ENCODE data around the gene ARSB. TPM values are rescaled to one million over a fixed set of nuclear protein-coding genes. Genes with fewer than 3 reads are reported as not detected.

ARSB gene
- 1 to 10 TPM; 1.2 to 8.8 (median 7.1) TPM for total RNA-seq

GRCh38 chr5:78985116-78985724 is at the start of gene ARSB:
TSS of gene ARSB (minus strand) at chr5:78985310. CDS start at chr5:78985248, 62 bp downstream.
- H3K9me3 ChIP-seq = no peaks in the 10 kb centered on the region
- DNase-seq = no peak
- WGBS, 2 donors = 0% methylated on average over 5 to 15 of the region's 57 CpGs
- H3K36me3 ChIP-seq = no peaks in the 10 kb centered on the region
- H3K27me3 ChIP-seq = no peaks in the 10 kb centered on the region
- H3K4me1 ChIP-seq = peaks cover 11 to 35% (median 17%) of the 10 kb centered on the region in 3 donors
- H3K27ac ChIP-seq = peak within 1 kb of the TSS; percentile 87 to 99 (median 96)
- intact Hi-C loops (cut with DNase I) = no loop called here
- TF ChIP-seq CTCF (IDR thresholded peaks at IDR 0.05) (peak in 1 of 6 experiments; percentile 6), POLR2A (IDR thresholded peaks at IDR 0.05) (peak in 1 of 4 donors; percentile 70)
- H3K4me3 ChIP-seq = peak within 1 kb of the TSS; percentile 66 to 93 (median 86)

GRCh38 chr5:79032782-79033181 is 47.7 kb upstream of the ARSB start:
- intact Hi-C loops (cut with DNase I) = no loop called here
- no peaks in the 10 kb centered on the region for H3K36me3 ChIP-seq
- H3K9me3 ChIP-seq = no peaks in the 10 kb centered on the region
- WGBS, 2 donors = 79 to 83% methylated on average over 5 of the region's 5 CpGs
- no peak overlapping the region for H3K27ac ChIP-seq
- no peak for TF ChIP-seq CTCF (IDR thresholded peaks at IDR 0.05)
- no peak for TF ChIP-seq POLR2A (IDR thresholded peaks at IDR 0.05)
- H3K27me3 ChIP-seq = no peaks in the 10 kb centered on the region
- no peaks in the 10 kb centered on the region for H3K4me1 ChIP-seq
- DNase-seq = no peak
- no peak overlapping the region for H3K4me3 ChIP-seq

- TF ChIP-seq POLR2A (IDR thresholded peaks at IDR 0.05) (no peak), CTCF (IDR thresholded peaks at IDR 0.05) (no peak)
- intact Hi-C loops (cut with DNase I) = no loop called here
- WGBS, 2 donors = 84% methylated on average over 10 of the region's 10 CpGs
- DNase-seq = no peak
- no peak overlapping the region for H3K4me3 ChIP-seq
- H3K27ac ChIP-seq = no peak overlapping the region
- no peaks in the 10 kb centered on the region for H3K9me3 ChIP-seq
- H3K4me1 ChIP-seq = no peaks in the 10 kb centered on the region
- H3K27me3 ChIP-seq = no peaks in the 10 kb centered on the region
- no peaks in the 10 kb centered on the region for H3K36me3 ChIP-seq
Measured at GRCh38 chr5:79032031-79032695, 47.1 kb upstream of the ARSB start.

- Histone ChIP-seq H3K4me1 (no peaks in the 10 kb centered on the region), H3K9me3 (no peaks in the 10 kb centered on the region), H3K27me3 (no peaks in the 10 kb centered on the region), H3K4me3 (no peak overlapping the region), H3K27ac (no peak overlapping the region), H3K36me3 (no peaks in the 10 kb centered on the region)
- intact Hi-C loops (cut with DNase I) = no loop called here
- TF ChIP-seq POLR2A (IDR thresholded peaks at IDR 0.05) (no peak), CTCF (IDR thresholded peaks at IDR 0.05) (no peak)
- DNase-seq = no peak
- WGBS, 2 donors = 80% methylated on average over 1 of the region's 1 CpG; no CpG with 5 or more reads in 1 of the 2 donors
Measured at GRCh38 chr5:79031485-79031867, 46.4 kb upstream of the ARSB start.

GRCh38 chr5:79030663-79031484 is 45.8 kb upstream of the ARSB start:
- Histone ChIP-seq H3K27ac (no peak overlapping the region), H3K27me3 (no peaks in the 10 kb centered on the region), H3K4me1 (no peaks in the 10 kb centered on the region), H3K9me3 (no peaks in the 10 kb centered on the region), H3K36me3 (no peaks in the 10 kb centered on the region), H3K4me3 (no peak overlapping the region)
- intact Hi-C loops (cut with DNase I) = no loop called here
- WGBS, 2 donors = 86 to 89% methylated on average over 11 of the region's 11 CpGs
- TF ChIP-seq POLR2A (IDR thresholded peaks at IDR 0.05) = no peak
- TF ChIP-seq CTCF (IDR thresholded peaks at IDR 0.05) = no peak
- no peak for DNase-seq
